ENCODE results near the gene MIPOL1. TPM values are rescaled to one million over a fixed set of nuclear protein-coding genes. Genes with fewer than 3 reads are reported as not detected.

The MIPOL1 gene
- total RNA-seq, 2 experiments from 2014 or later: not detected

DNA sequence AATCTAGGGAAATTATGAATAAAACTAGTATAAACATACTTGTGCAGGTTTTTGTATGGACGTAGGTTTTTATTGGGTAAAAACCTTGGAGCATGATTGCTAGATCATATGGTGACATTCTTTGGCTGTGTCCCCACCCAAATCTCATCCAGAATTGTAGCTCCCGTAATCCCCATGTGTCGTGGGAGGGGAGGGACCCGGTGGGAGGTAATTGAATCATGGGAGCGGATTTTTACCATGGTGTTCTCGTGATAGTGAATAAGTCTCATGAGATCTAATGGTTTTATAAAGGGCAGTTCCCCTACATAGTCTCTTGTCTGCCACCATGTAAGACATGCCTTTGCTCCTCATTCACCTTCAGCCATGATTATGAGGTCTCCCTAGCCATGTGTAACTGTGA is 276.5 kb downstream of the MIPOL1 start:
- Histone ChIP-seq H3K4me1 (ENCODE audit: insufficient read depth, low read length, poor library complexity, severe bottlenecking) (no peaks in the 10 kb centered on the region), H3K27ac (ENCODE audit: low read depth, low read length, poor library complexity, severe bottlenecking) (no peak overlapping the region), H3K9me3 (ENCODE audit: low read length) (no peaks in the 10 kb centered on the region), H3K4me2 (ENCODE audit: low read length) (no peak overlapping the region), H3K36me3 (ENCODE audit: insufficient read depth, low read length) (no peaks in the 10 kb centered on the region), H3K79me2 (ENCODE audit: insufficient read depth, low read depth, low read length) (no peaks in the 10 kb centered on the region), H3K4me3 (ENCODE audit: low read depth, low read length, poor library complexity, severe bottlenecking) (no peak overlapping the region), H2AFZ (ENCODE audit: low read length) (no peak overlapping the region), H3K9me2 (ENCODE audit: insufficient read depth, low read length) (no peaks in the 10 kb centered on the region), H4K20me1 (ENCODE audit: insufficient read depth, low read length) (no peaks in the 10 kb centered on the region)
- ChIA-PET CTCF (ENCODE audit: unreplicated experiment) (no interaction called here), POLR2A (no interaction called here)
- TF ChIP-seq, protein P1, sequence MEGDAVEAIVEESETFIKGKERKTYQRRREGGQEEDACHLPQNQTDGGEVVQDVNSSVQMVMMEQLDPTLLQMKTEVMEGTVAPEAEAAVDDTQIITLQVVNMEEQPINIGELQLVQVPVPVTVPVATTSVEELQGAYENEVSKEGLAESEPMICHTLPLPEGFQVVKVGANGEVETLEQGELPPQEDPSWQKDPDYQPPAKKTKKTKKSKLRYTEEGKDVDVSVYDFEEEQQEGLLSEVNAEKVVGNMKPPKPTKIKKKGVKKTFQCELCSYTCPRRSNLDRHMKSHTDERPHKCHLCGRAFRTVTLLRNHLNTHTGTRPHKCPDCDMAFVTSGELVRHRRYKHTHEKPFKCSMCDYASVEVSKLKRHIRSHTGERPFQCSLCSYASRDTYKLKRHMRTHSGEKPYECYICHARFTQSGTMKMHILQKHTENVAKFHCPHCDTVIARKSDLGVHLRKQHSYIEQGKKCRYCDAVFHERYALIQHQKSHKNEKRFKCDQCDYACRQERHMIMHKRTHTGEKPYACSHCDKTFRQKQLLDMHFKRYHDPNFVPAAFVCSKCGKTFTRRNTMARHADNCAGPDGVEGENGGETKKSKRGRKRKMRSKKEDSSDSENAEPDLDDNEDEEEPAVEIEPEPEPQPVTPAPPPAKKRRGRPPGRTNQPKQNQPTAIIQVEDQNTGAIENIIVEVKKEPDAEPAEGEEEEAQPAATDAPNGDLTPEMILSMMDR (conservative IDR thresholded peaks at IDR 0.05; ENCODE audit: low read length): no peak
- TF ChIP-seq EZH2phosphoT487 (IDR thresholded peaks at IDR 0.05; ENCODE audit: borderline replicate concordance, low read depth, low read length): no peak
- DNase-seq (ENCODE audit: low spot score): no peak
- no TSS peak for BruUV-seq (replicated peaks)
- intact Hi-C loops (cut with micrococcal nuclease; ENCODE audit: unreplicated experiment): no loop called here

DNA sequence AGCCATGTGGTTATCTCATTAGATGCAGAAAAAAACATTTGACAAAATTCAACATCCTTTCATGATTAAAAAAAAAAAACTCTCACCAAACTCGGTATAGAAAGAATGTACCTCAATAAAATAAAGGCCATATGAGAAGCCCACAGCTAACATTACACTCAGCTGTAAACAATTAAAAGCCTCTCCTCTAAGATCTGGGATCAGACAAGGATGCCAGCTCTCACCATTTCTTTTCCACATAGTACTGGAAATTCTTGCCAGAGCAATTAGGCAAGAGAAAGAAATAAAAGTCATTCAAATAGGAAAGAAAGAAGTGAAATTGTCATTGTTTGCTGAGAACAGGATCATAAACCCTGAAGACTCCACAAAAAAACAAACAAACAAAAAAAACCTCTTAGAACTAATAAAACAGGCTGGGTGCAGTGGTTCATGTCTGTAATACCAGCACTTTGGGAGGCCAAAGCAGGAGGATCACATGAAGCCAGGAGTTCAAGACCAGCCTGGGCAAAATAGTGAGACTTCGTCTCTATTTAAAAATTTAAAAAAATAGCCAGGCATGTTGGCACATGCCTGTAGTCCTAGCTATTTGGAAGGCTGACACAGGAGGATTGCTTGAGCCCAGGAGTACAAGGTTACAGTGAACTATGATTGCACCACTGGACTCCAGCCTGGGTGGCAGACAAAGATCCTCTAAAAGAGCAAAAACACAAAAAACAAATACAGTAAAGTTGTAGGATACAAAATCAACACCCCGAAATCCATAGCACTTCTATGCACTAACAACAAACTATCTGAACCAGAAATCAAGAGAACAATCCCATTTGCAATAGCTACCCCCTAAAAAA is 282.9 kb downstream of the MIPOL1 start:
- no TSS peak for BruUV-seq (replicated peaks)
- no peaks in the 10 kb centered on the region for H4K20me1 ChIP-seq (ENCODE audit: insufficient read depth, low read length)
- no peak for DNase-seq (ENCODE audit: low spot score)
- H3K9me3 ChIP-seq (ENCODE audit: low read length): no peaks in the 10 kb centered on the region
- H3K4me2 ChIP-seq (ENCODE audit: low read length): no peak overlapping the region
- intact Hi-C loops (cut with micrococcal nuclease; ENCODE audit: unreplicated experiment): no loop called here
- no peak overlapping the region for H3K4me3 ChIP-seq (ENCODE audit: low read depth, low read length, poor library complexity, severe bottlenecking)
- TF ChIP-seq, protein P1 (conservative IDR thresholded peaks at IDR 0.05; ENCODE audit: low read length): no peak
- TF ChIP-seq EZH2phosphoT487 (IDR thresholded peaks at IDR 0.05; ENCODE audit: borderline replicate concordance, low read depth, low read length): no peak
- POLR2A ChIA-PET: interaction anchor here (0.7 kb wide), 1 partner anchor 8 kb away, joined by 3 read pairs; no protein-coding TSS in a partner anchor
- no peaks in the 10 kb centered on the region for H3K79me2 ChIP-seq (ENCODE audit: insufficient read depth, low read depth, low read length)
- H3K9me2 ChIP-seq (ENCODE audit: insufficient read depth, low read length): no peaks in the 10 kb centered on the region
- H2AFZ ChIP-seq (ENCODE audit: low read length): no peak overlapping the region
- H3K4me1 ChIP-seq (ENCODE audit: insufficient read depth, low read length, poor library complexity, severe bottlenecking): no peaks in the 10 kb centered on the region
- CTCF ChIA-PET (ENCODE audit: unreplicated experiment): no interaction called here
- H3K36me3 ChIP-seq (ENCODE audit: insufficient read depth, low read length): no peaks in the 10 kb centered on the region
- H3K27ac ChIP-seq (ENCODE audit: low read depth, low read length, poor library complexity, severe bottlenecking): no peak overlapping the region

DNA sequence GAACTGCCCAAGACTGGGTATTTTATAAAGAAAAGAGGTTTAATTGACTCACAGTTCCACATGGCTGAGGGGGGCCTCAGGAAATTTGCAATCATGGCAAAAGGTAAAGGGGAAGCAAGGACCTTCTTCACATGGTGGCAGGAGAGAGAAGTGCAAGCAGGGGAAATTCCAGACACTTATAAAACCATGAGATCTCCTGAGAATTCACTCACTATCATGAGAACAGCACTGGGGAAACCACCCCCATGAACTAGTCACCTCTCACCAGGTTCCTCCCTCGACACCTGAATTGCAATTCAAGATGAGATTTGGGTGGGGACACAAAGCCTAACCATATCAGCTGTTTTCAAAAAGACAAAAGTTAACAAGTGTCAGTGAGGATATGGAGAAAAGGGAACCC is 284.7 kb downstream of the MIPOL1 start:
- Histone ChIP-seq H3K27ac (ENCODE audit: low read depth, low read length, poor library complexity, severe bottlenecking) (no peak overlapping the region), H3K4me3 (ENCODE audit: low read depth, low read length, poor library complexity, severe bottlenecking) (no peak overlapping the region), H3K4me2 (ENCODE audit: low read length) (no peak overlapping the region), H3K4me1 (ENCODE audit: insufficient read depth, low read length, poor library complexity, severe bottlenecking) (no peaks in the 10 kb centered on the region), H3K79me2 (ENCODE audit: insufficient read depth, low read depth, low read length) (no peaks in the 10 kb centered on the region), H3K9me3 (ENCODE audit: low read length) (no peaks in the 10 kb centered on the region), H3K9me2 (ENCODE audit: insufficient read depth, low read length) (no peaks in the 10 kb centered on the region), H4K20me1 (ENCODE audit: insufficient read depth, low read length) (no peaks in the 10 kb centered on the region), H2AFZ (ENCODE audit: low read length) (no peak overlapping the region), H3K36me3 (ENCODE audit: insufficient read depth, low read length) (no peaks in the 10 kb centered on the region)
- CTCF ChIA-PET (ENCODE audit: unreplicated experiment): no interaction called here
- no peak for TF ChIP-seq EZH2phosphoT487 (IDR thresholded peaks at IDR 0.05; ENCODE audit: borderline replicate concordance, low read depth, low read length)
- TF ChIP-seq, protein P1 (conservative IDR thresholded peaks at IDR 0.05; ENCODE audit: low read length): no peak
- DNase-seq (ENCODE audit: low spot score): no peak
- BruUV-seq (replicated peaks): no TSS peak
- POLR2A ChIA-PET: interaction anchor here (0.7 kb wide), 1 partner anchor 965 kb away, joined by 9 read pairs; no protein-coding TSS in a partner anchor
- intact Hi-C loops (cut with micrococcal nuclease; ENCODE audit: unreplicated experiment): no loop called here
